DMS79 treated with DMSO at 0.1 percent for 48 hours (cell line): ENCODE data around the gene DENND1A.

Source experiments
- DNase-seq: peaks from one replicate; lab custom pipeline; 2025; lab: John Stamatoyannopoulos, UW

DENND1A gene

DNA sequence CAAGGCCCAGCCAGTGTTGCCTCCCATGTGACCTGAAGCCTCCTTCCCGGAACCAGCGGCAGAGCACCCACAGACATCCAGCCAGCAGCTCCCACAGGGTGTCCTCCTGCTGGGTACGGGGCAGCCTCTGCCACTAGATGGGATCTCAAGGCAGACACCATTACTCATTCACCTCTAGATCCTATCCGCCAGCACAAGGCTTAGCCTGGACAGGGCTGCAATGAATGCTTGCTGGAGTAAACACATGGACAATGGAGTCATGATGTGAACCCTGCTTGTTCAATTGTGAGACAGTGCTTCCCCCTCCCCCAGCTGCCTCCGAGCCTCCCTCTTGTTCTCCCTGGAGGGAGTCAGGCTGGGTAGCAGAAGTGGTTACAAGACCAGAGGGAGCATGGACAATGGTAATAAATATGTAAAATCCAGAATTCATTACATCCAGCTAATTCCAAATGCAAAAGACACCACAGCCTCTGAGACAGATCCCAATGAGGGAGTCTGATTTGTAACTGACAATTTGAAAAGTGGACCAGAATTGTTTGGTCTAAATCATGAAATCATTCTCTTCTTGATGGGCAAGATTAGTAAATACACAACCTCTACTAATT, 441.9 kb downstream of the DENND1A start:
- DNase-seq: no peak

DNA sequence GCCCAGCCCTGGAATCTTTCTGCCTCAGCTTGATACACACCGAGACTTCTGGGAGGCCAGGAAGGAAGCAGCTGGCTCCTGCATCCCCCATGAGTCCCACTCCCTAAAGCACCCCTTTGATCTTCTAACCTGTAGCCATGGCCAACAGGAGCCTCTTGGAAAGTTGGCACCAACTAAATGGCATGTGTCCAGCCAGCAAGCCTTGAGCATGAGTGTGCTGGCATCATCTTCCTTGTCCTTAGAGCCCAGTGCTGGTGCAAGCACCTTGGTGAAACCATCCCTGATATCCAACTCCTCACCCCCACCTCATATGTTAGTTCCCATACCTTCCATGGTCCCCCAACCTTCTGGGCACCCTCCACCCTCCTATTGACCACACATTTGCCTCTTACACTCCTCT, 443.5 kb downstream of the DENND1A start:
- DNase-seq: no peak

GRCh38 chr9:123485216-123485615, 444.7 kb downstream of the DENND1A start:
- DNase-seq: no peak

DNA sequence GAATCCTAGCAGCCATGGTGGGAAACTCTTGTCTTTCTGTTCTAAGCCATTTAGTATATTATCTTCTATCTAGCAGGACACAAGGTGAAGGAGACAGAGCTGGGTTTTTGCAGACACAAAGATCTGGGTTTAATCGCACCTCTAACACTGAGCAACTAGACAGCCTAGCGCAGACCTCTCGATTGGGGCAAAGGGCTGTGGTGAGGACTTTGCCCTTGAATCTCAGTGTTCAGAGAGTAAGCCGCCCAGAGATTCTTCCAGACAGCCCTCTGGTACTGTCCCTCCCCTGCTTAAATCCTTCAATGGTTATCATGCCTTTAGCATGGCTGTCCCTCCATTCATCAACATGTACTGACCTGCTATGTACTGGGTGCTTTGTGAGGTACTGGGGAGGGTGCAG, 445.8 kb downstream of the DENND1A start:
- no peak for DNase-seq

DNA sequence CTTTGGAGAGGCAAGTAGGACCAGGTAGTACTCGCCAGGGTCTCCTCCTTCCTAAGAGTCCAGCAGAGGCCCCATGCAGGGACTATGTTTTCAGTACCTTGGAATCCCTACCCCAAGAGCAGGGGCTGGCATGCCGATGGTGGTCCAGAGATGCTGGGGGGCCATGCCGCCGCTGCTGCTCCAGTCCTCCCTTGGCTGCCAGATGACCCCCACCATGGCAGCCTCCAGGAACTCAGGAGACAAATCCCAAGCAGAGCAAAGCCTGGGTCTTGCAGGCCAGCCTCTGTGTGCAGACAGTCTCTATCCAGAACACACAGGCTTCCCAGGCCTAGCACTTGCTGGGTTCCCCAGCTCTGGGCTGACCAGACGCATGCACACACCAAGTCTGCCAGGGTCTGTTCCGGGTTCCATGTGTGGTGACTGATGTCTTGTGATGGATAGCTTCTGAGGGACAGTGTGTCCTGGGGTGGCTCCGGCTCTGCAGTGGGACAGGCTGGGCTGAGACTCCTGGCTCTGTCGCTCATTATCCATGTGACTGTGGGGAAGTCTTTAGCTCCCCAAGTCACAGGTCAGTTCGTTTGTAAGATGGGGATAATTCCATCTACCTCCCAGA, 446.6 kb downstream of the DENND1A start:
- DNase-seq: no peak

GRCh38 chr9:123482295-123482968, 447.5 kb downstream of the DENND1A start:
- DNase-seq: no peak

GRCh38 chr9:123481209-123481865, 448.6 kb downstream of the DENND1A start:
- no peak for DNase-seq

DNA sequence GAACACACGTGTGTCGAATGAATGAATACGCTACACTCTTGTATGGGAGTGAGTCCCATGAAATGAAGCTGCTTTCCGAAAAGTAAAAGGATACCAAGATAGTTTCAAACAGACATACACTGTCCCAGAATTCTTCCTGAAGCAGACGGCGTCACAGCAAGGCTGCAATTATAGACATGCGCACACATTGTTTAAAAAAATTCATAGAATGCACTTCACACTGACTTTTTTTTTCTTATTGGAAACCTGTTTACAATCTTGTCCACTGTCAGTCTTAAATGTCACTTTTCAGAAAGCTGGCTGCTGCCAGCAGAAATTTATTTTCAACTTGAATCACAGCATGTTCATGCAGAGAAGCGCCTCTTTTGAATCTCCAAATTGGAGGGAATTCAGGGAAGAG, 449.1 kb downstream of the DENND1A start:
- DNase-seq: no peak

- DNase-seq: no peak
These were observed 449.8 kb downstream of the DENND1A start for GRCh38 chr9:123480096-123480495.

- DNase-seq: no peak
These were observed 450.8 kb downstream of the DENND1A start for GRCh38 chr9:123478967-123479602.

DNA sequence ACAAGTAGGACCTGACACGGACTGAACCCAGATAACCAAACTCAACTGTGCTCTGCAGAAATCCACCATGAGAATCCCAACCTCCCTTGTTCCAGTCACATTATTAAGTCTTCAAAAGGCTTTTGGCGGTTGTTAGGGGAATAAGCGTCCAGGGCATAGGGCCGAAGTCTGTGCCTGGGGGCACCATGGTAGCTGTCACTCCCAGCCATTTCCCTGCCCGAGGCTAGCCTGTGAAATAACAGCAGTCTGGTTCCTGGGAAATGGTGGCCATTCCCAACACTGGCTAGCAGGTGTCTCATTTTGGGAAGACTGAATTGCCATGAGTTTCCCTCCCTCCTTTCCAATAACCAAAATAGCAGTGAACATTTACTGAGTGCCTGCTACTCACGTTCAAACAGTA, 451.8 kb downstream of the DENND1A start:
- DNase-seq: no peak

DNA sequence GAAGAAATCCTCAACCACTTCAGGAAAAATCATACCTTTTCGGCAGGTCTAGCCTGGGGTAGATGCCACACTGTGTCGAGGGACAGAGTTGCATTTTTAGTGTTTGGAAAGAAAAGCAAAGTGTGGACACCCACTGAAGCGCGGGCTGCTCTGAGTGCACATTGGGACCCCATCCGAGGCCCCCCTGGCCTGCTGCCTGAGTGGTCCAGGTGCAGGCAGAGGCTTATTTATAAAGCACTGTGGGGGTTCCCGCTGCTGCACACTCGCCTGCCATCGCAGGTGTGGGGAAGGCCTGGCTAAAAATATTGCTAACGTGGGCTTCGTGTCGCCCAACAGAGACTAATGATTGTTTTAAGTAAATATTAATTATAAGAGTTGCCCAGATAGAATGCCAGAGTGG, 454.5 kb downstream of the DENND1A start:
- DNase-seq: no peak

GRCh38 chr9:123472862-123473614, 456.9 kb downstream of the DENND1A start:
- peak; percentile 25 for DNase-seq

GRCh38 chr9:123471843-123472570, 457.9 kb downstream of the DENND1A start:
- no peak for DNase-seq

- DNase-seq: no peak
These were observed 458.7 kb downstream of the DENND1A start for GRCh38 chr9:123470991-123471770.

- no peak for DNase-seq
These were observed 459.7 kb downstream of the DENND1A start for GRCh38 chr9:123470121-123470782.

GRCh38 chr9:123469282-123469681, 460.6 kb downstream of the DENND1A start:
- DNase-seq: no peak

DNA sequence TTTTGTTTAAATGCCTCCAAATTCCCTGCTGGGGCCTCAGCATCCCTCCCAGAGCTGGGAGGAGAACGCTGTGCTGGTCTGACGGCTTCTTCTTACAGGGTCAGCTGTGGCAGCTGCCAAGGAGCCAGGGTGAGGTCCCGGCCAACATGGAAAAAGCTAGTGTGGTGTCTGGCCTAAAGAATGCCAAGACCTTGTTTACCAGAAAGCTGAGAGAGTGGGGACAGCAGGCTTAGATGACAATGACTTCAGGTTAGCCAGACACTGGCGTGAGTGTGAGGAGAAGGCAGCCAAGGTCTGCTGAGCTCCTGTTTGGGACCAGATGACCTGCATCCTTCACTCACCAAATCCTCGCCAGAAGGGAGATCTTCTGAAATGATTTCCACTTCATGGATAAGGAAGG, 461.4 kb downstream of the DENND1A start:
- DNase-seq: no peak

DNA sequence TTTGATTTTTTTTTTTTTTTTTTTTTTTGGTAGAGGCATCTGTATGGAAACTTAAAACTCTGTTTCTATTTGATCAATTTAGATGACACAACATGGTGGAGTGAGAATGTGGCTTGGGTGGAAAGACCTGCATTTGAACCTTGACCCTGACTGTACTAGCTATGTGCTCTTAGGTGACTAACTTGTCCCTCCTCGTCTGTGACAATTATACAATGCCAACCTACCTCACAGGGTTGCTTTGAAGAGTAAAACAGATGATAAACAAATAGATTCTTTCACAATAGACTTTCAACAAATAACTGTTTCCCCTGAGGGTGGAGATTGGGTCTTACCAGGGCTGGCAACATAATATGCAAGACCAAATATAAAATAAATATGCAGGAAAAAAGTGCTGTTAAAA, 464.6 kb downstream of the DENND1A start:
- no peak for DNase-seq

DNA sequence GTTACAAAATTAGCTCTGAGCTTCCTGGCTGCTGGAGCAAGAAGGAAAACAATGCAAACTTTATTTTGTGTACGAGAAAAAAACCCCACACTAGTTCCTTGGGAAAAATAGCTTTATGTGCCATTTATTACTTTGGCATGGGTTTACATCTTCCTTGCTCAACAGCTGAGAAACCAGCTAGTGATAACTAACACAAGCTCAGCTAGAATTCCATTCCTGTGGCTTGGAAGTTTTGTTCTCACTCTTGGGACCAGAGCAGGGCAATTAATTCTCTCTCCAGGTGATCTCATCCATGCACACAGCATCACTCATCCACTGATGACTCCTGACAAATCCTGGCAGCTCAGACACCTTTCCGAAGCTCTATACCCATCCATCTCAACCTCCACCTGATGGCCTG, 469.8 kb downstream of the DENND1A start:
- no peak for DNase-seq
